Measurements from ENCODE around the gene ITIH2. TPM values are rescaled to one million over a fixed set of nuclear protein-coding genes. Genes with fewer than 3 reads are reported as not detected.
"Not testable (repeated sequence)": the region's sequence is repeated elsewhere in the genome, so short reads cannot be mapped to it uniquely, and the experiment has no call there.

ITIH2 gene
- total RNA-seq, 2 experiments from 2014 or later = not detected

- POLR2A ChIA-PET = interaction anchor here (0.6 kb wide), 1 partner anchor 139 kb away, joined by 3 read pairs; no protein-coding TSS in a partner anchor
- no TSS peak for BruUV-seq (replicated peaks)
Observed at GRCh38 chr10:7672341-7673134, 30.6 kb upstream of the ITIH2 start.

DNA sequence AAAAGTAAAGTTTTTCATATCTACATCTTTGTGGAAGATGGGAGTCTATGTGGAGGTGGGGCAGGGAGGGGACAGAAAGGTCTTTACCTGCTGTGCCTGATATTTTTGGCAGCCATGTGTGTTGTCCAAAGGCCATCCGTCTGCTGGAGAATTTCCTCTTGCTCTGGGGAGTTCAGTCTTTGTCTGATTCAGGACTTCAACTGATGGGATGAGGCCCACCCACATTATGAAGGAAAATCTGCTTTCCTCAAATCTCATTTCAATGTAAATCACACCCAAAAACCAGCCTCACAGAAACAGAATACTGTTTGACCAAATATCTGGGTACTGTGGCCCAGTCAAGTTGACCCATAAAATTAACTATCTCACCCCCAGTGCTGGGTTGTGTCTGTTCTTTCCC lies 23.9 kb upstream of the ITIH2 start:
- Histone ChIP-seq H3K9me2 (ENCODE audit: insufficient read depth, low read length) (no peaks in the 10 kb centered on the region), H2AFZ (ENCODE audit: low read length) (no peak overlapping the region), H4K20me1 (ENCODE audit: insufficient read depth, low read length) (no peaks in the 10 kb centered on the region), H3K27ac (ENCODE audit: low read depth, low read length, poor library complexity, severe bottlenecking) (no peak overlapping the region), H3K36me3 (ENCODE audit: insufficient read depth, low read length) (no peaks in the 10 kb centered on the region), H3K4me1 (ENCODE audit: insufficient read depth, low read length, poor library complexity, severe bottlenecking) (no peaks in the 10 kb centered on the region), H3K79me2 (ENCODE audit: insufficient read depth, low read depth, low read length) (no peaks in the 10 kb centered on the region), H3K4me3 (ENCODE audit: low read depth, low read length, poor library complexity, severe bottlenecking) (no peak overlapping the region), H3K9me3 (ENCODE audit: low read length) (no peaks in the 10 kb centered on the region), H3K4me2 (ENCODE audit: low read length) (no peak overlapping the region)
- ChIA-PET CTCF (ENCODE audit: unreplicated experiment) (no interaction called here), POLR2A (no interaction called here)
- DNase-seq (ENCODE audit: low spot score) = no peak
- no peak for TF ChIP-seq EZH2phosphoT487 (IDR thresholded peaks at IDR 0.05; ENCODE audit: borderline replicate concordance, low read depth, low read length)
- TF ChIP-seq CTCF (conservative IDR thresholded peaks at IDR 0.05; ENCODE audit: low read length) = no peak
- intact Hi-C loops (cut with micrococcal nuclease; ENCODE audit: unreplicated experiment) = no loop called here
- no TSS peak for BruUV-seq (replicated peaks)

More at GRCh38 chr10:7672341-7673134, 30.6 kb upstream of the ITIH2 start:
- intact Hi-C loops (cut with micrococcal nuclease; ENCODE audit: unreplicated experiment) = no loop called here
- Histone ChIP-seq H3K4me3 (ENCODE audit: low read depth, low read length, poor library complexity, severe bottlenecking) (no peak overlapping the region), H3K36me3 (ENCODE audit: insufficient read depth, low read length) (no peaks in the 10 kb centered on the region), H3K4me2 (ENCODE audit: low read length) (no peak overlapping the region), H4K20me1 (ENCODE audit: insufficient read depth, low read length) (no peaks in the 10 kb centered on the region), H3K79me2 (ENCODE audit: insufficient read depth, low read depth, low read length) (no peaks in the 10 kb centered on the region), H3K9me3 (ENCODE audit: low read length) (no peaks in the 10 kb centered on the region), H3K4me1 (ENCODE audit: insufficient read depth, low read length, poor library complexity, severe bottlenecking) (no peaks in the 10 kb centered on the region), H3K27ac (ENCODE audit: low read depth, low read length, poor library complexity, severe bottlenecking) (no peak overlapping the region), H3K9me2 (ENCODE audit: insufficient read depth, low read length) (no peaks in the 10 kb centered on the region), H2AFZ (ENCODE audit: low read length) (no peak overlapping the region)
- TF ChIP-seq EZH2phosphoT487 (IDR thresholded peaks at IDR 0.05; ENCODE audit: borderline replicate concordance, low read depth, low read length) = no peak
- no peak for TF ChIP-seq CTCF (conservative IDR thresholded peaks at IDR 0.05; ENCODE audit: low read length)
- CTCF ChIA-PET (ENCODE audit: unreplicated experiment) = no interaction called here
- no peak for DNase-seq (ENCODE audit: low spot score)

DNA sequence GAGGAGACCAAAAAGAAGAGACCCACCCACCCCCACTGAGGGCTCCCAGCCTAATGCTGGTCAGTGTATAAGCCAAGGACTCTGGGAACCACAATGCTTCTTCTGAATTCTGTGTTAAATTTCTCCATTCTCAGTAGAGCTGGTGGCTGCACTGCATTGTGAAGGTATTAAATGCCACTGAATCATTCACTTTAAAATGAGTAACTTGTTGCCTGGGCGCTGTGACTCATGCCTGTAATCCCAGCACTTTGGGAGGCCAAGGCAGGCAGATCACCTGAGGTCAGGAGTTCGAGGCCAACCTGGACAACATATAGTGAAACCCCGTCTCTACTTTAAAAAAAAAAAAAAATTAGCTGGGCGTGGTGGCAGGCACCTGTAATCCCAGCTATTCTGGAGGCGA lies 23.0 kb upstream of the ITIH2 start:
- H3K9me3 ChIP-seq (ENCODE audit: low read length); H3K4me2 ChIP-seq (ENCODE audit: low read length); CTCF ChIA-PET (ENCODE audit: unreplicated experiment); H4K20me1 ChIP-seq (ENCODE audit: insufficient read depth, low read length); intact Hi-C loops (cut with micrococcal nuclease; ENCODE audit: unreplicated experiment); DNase-seq (ENCODE audit: low spot score); H3K79me2 ChIP-seq (ENCODE audit: insufficient read depth, low read depth, low read length); H3K4me1 ChIP-seq (ENCODE audit: insufficient read depth, low read length, poor library complexity, severe bottlenecking); H2AFZ ChIP-seq (ENCODE audit: low read length); BruUV-seq (replicated peaks); H3K36me3 ChIP-seq (ENCODE audit: insufficient read depth, low read length); H3K27ac ChIP-seq (ENCODE audit: low read depth, low read length, poor library complexity, severe bottlenecking); H3K4me3 ChIP-seq (ENCODE audit: low read depth, low read length, poor library complexity, severe bottlenecking); H3K9me2 ChIP-seq (ENCODE audit: insufficient read depth, low read length): not testable (repeated sequence)
- POLR2A ChIA-PET = interaction anchor here (0.5 kb wide), 1 partner anchor 78 kb away, joined by 10 read pairs; no protein-coding TSS in a partner anchor

Measured in OCI-LY7 (cell line).